HepG2 (cell line): ENCODE results near the gene CASZ1. TPM values are rescaled to one million over a fixed set of nuclear protein-coding genes. Genes with fewer than 3 reads are reported as not detected.

Experiments used
- DPF2 ChIP-seq: sonication (generic); formaldehyde crosslinking; IDR thresholded peaks from 2 replicates; pipeline ENCODE4 v1.4.0; 2020; ENCODE audit warnings: mild to moderate bottlenecking, low read depth, missing genetic modification reagents, borderline replicate concordance
- FOSL1 ChIP-seq: sonication (generic); formaldehyde crosslinking; IDR thresholded peaks from 2 replicates; pipeline ENCODE4 v1.9.0; 2021; ENCODE audit warnings: missing genetic modification reagents, borderline replicate concordance
- HNF4G ChIP-seq, 2 experiments: sonication (generic) in 1 of 2; formaldehyde crosslinking in 1 of 2; IDR thresholded peaks; 2 replicates each; pipeline versions ENCODE4 v1.4.0 to v1.6.1; 2011 to 2020; ENCODE audit warnings: borderline replicate concordance in 2 of 2, low read depth in 2 of 2, mild to moderate bottlenecking in 2 of 2, low read length in 1 of 2, missing genetic modification reagents in 1 of 2, moderate library complexity in 1 of 2
- RFX1 ChIP-seq: fragments of 450-650 bp; IDR thresholded peaks from 2 replicates; pipeline ENCODE4 v1.6.1; 2017
- ZBTB7B ChIP-seq: sonication (generic); formaldehyde crosslinking; IDR thresholded peaks from 2 replicates; pipeline ENCODE4 v1.4.0; 2020; ENCODE audit warnings: missing genetic modification reagents
- ZFX ChIP-seq: sonication (generic); formaldehyde crosslinking; IDR thresholded peaks from 2 replicates; pipeline ENCODE4 v1.4.0; 2020; ENCODE audit warnings: mild to moderate bottlenecking, low read depth, missing genetic modification reagents, moderate library complexity
- ZMYM4 ChIP-seq: sonication (generic); formaldehyde crosslinking; IDR thresholded peaks from 2 replicates; pipeline ENCODE4 v1.8.1; 2023; ENCODE audit warnings: mild to moderate bottlenecking, missing genetic modification reagents
- polyA plus RNA-seq, 8 experiments: library from polyadenylated mRNA; depleted of rRNA in 3 of 8; stranded (reverse) in 7 of 8; unstranded in 1 of 8; fragments of >200 nt; fragmentation: Illumina TruSeq in 4 of 8; extraction: Trizol in 4 of 8; gene quantifications; 2 replicates each; pipeline versions ENCODE4 v1.2.1 to v1.2.3, GENCODE V29; 2011 to 2016; ENCODE audit warnings: low read depth in 4 of 8, missing spikeins in 1 of 8, mixed read lengths in 1 of 8; ENCODE audit not compliant: insufficient read depth in 1 of 8
- total RNA-seq, 5 experiments: library from RNA; depleted of rRNA; stranded (reverse); fragments of >200 nt; fragmentation: Illumina TruSeq; extraction: Trizol; gene quantifications; 2 replicates each; pipeline ENCODE4 v1.2.3, GENCODE V29; 2016; ENCODE audit warnings: low read depth in 1 of 5
- TF ChIP-seq, protein P1 (sequence below): sonication (generic); formaldehyde crosslinking; IDR thresholded peaks from 2 replicates; pipeline ENCODE4 v1.4.0; 2020; ENCODE audit warnings: missing genetic modification reagents
- TF ChIP-seq, protein P2 (sequence below), 2 experiments: fragments of 450-650 bp in 1 of 2; sonication (generic) in 1 of 2; formaldehyde crosslinking in 1 of 2; IDR thresholded peaks; 2 replicates each; pipeline versions ENCODE4 v1.6.1 to v1.8.0; 2016 to 2022; ENCODE audit warnings: antibody characterized with exemption in 1 of 2, mild to moderate bottlenecking in 1 of 2, missing genetic modification reagents in 1 of 2
- TF ChIP-seq, protein P3 (sequence below): sonication (generic); formaldehyde crosslinking; IDR thresholded peaks from 2 replicates; pipeline ENCODE4 v1.9.0; 2022; ENCODE audit warnings: low read depth, missing genetic modification reagents
- TF ChIP-seq, protein P4 (sequence below): sonication (generic); formaldehyde crosslinking; IDR thresholded peaks from 2 replicates; pipeline ENCODE4 v1.4.0; 2020; ENCODE audit warnings: missing genetic modification reagents, borderline replicate concordance

The CASZ1 gene
- total and polyA plus RNA-seq, 2 of the 13 experiments (the other 11 are each of a cell fraction or from before 2014, with no cell fraction given): 1.9 to 3.7 TPM

DNA sequence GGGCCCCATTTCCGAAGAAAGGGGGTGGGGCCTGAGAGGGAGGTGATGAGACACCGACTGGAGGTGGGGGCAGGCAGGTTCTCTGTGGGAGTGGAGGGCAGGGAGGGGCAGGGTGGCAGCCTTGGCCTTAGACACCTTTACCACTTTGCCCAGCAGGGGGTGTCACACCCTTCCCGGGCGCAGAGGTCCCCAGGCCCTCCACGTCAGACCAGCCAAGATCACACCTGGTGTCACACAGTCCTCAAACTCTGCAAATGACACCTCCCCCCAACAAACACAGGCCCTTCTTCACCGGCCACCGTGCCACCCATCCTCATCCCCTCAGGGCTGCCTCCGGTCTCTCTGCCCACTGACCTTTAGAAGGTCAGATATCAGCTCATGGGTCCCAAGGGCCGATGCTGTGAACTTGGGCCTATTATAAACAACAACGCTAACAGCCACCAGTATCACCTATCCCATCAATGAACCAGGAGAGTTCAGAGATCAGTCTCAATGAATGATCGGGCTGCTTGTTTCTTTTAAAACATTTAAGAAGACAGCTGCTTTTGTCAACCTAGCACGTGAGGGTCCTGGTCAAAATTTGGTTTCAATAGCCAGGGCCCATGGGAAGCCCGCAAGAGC, 103.9 kb downstream of the CASZ1 start (continued):
- TF ChIP-seq, protein P1, sequence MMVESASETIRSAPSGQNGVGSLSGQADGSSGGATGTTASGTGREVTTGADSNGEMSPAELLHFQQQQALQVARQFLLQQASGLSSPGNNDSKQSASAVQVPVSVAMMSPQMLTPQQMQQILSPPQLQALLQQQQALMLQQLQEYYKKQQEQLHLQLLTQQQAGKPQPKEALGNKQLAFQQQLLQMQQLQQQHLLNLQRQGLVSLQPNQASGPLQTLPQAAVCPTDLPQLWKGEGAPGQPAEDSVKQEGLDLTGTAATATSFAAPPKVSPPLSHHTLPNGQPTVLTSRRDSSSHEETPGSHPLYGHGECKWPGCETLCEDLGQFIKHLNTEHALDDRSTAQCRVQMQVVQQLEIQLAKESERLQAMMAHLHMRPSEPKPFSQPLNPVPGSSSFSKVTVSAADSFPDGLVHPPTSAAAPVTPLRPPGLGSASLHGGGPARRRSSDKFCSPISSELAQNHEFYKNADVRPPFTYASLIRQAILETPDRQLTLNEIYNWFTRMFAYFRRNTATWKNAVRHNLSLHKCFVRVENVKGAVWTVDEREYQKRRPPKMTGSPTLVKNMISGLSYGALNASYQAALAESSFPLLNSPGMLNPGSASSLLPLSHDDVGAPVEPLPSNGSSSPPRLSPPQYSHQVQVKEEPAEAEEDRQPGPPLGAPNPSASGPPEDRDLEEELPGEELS: peak; percentile 28; the same call in 1 of the 2 replicates
- TF ChIP-seq RFX1 (no peak), FOSL1 (no peak), ZFX (CRISPR knock-in tag) (peak; percentile 54; the same call in 1 of the 2 replicates), DPF2 (no peak), ZBTB7B (CRISPR knock-in tag) (no peak), HNF4G (IDR thresholded peaks at IDR 0.05; ENCODE audit: borderline replicate concordance, low read depth, low read length) (peak; percentile 41; the same call in 1 of the 2 replicates), HNF4G (CRISPR knock-in tag; IDR thresholded peaks at IDR 0.05; ENCODE audit: borderline replicate concordance, low read depth) (peak; percentile 54; the same call in 1 of the 2 replicates), ZMYM4 (no peak; the same call in 1 of the 2 replicates)
- TF ChIP-seq, protein P2, sequence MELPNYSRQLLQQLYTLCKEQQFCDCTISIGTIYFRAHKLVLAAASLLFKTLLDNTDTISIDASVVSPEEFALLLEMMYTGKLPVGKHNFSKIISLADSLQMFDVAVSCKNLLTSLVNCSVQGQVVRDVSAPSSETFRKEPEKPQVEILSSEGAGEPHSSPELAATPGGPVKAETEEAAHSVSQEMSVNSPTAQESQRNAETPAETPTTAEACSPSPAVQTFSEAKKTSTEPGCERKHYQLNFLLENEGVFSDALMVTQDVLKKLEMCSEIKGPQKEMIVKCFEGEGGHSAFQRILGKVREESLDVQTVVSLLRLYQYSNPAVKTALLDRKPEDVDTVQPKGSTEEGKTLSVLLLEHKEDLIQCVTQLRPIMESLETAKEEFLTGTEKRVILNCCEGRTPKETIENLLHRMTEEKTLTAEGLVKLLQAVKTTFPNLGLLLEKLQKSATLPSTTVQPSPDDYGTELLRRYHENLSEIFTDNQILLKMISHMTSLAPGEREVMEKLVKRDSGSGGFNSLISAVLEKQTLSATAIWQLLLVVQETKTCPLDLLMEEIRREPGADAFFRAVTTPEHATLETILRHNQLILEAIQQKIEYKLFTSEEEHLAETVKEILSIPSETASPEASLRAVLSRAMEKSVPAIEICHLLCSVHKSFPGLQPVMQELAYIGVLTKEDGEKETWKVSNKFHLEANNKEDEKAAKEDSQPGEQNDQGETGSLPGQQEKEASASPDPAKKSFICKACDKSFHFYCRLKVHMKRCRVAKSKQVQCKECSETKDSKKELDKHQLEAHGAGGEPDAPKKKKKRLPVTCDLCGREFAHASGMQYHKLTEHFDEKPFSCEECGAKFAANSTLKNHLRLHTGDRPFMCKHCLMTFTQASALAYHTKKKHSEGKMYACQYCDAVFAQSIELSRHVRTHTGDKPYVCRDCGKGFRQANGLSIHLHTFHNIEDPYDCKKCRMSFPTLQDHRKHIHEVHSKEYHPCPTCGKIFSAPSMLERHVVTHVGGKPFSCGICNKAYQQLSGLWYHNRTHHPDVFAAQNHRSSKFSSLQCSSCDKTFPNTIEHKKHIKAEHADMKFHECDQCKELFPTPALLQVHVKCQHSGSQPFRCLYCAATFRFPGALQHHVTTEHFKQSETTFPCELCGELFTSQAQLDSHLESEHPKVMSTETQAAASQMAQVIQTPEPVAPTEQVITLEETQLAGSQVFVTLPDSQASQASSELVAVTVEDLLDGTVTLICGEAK (IDR thresholded peaks at IDR 0.05): no peak
- TF ChIP-seq, protein P2 (CRISPR knock-in tag; IDR thresholded peaks at IDR 0.05): no peak
- TF ChIP-seq, protein P3, sequence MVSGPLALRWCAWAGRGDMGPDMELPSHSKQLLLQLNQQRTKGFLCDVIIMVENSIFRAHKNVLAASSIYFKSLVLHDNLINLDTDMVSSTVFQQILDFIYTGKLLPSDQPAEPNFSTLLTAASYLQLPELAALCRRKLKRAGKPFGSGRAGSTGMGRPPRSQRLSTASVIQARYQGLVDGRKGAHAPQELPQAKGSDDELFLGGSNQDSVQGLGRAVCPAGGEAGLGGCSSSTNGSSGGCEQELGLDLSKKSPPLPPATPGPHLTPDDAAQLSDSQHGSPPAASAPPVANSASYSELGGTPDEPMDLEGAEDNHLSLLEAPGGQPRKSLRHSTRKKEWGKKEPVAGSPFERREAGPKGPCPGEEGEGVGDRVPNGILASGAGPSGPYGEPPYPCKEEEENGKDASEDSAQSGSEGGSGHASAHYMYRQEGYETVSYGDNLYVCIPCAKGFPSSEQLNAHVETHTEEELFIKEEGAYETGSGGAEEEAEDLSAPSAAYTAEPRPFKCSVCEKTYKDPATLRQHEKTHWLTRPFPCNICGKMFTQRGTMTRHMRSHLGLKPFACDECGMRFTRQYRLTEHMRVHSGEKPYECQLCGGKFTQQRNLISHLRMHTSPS (CRISPR knock-in tag): peak; percentile 40; the same call in 1 of the 2 replicates
- TF ChIP-seq, protein P4, sequence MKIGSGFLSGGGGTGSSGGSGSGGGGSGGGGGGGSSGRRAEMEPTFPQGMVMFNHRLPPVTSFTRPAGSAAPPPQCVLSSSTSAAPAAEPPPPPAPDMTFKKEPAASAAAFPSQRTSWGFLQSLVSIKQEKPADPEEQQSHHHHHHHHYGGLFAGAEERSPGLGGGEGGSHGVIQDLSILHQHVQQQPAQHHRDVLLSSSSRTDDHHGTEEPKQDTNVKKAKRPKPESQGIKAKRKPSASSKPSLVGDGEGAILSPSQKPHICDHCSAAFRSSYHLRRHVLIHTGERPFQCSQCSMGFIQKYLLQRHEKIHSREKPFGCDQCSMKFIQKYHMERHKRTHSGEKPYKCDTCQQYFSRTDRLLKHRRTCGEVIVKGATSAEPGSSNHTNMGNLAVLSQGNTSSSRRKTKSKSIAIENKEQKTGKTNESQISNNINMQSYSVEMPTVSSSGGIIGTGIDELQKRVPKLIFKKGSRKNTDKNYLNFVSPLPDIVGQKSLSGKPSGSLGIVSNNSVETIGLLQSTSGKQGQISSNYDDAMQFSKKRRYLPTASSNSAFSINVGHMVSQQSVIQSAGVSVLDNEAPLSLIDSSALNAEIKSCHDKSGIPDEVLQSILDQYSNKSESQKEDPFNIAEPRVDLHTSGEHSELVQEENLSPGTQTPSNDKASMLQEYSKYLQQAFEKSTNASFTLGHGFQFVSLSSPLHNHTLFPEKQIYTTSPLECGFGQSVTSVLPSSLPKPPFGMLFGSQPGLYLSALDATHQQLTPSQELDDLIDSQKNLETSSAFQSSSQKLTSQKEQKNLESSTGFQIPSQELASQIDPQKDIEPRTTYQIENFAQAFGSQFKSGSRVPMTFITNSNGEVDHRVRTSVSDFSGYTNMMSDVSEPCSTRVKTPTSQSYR (CRISPR knock-in tag): peak; percentile 47; the same call in 1 of the 2 replicates
